M059J (cell line): Measurements from ENCODE around the gene PDGFB. TPM values are rescaled to one million over a fixed set of nuclear protein-coding genes. Genes with fewer than 3 reads are reported as not detected.

ENCODE experiments used
- DNase-seq: peaks from one replicate; pipeline ENCODE4 v3.0.0-alpha.2; 2012; ENCODE audit warnings: low read depth
- total RNA-seq: library from RNA; depleted of rRNA; stranded (reverse); fragments of >200 nt; shearing (Covaris generic); gene quantifications from 2 replicates; pipeline ENCODE4 v1.2.3, GENCODE V29; 2014; rRNA removed

Gene PDGFB
- total RNA-seq = 4.5 and 7.2 TPM in 2 replicates

DNA sequence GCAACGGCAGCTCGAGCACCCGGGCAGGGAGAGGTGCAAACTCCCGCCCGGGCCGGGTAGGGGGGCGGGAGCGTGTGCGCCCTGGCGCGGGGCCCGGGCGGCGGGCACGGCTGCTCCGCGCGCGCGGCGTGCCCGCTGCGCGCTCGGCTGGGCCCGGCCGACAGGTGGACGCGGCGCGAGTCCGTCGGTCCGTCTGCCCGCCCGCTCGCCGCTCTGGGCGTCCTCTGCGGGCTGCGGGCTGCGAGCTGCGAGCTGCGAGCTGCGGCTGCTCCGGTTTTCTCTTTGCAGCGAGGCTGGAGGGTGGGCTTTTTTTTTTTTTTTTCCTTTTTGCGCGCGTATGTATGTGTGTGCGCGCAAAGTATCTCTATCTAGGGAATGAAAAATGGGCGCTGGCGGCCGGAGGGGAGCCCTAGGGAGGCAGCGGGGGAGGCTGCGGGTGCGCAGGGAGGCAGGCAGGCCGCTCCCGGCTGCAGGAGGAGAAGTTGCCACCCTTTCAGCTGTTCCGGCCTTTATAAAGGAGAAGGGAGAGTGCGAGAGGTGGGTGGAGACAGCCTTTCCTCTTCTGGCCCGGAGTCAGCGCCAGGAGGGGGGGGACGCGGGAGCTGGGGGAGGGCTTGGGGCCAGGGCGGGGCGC is at the start of gene PDGFB:
Gene PDGFB, minus strand, starts transcription at position 487 of the 634 bp plus-strand sequence. CDS start 1,019 bp downstream, outside the sequence.
- peak; percentile 52 for DNase-seq

DNA sequence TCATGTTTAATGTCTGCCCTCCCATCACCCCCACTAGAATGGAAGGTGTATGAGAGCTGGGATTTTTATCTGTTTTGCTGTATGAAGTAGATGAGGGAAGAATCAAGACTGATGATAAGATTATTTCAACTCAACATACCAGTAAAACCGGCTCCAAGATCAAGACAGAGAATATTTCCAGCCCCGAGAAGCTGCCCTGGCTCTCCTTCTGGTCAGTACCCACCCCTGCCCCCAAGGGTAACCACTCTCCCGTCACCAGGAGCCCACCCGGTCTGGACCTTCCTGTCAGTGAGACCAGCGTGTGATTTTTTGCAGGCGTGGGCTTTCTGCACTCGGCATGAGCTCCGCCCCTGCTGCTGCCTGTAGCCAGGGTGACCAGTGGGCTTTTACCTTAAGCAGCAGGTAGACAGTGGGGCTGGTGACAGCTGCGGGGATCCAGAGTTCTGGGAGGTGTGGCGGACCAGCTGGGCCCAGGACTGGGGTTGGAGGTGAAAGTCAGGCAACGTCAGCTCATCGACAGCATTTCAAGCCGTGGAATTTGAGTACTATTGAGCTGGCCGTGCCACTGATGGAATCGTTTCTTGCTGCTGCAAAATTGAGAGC is 49.1 kb upstream of the PDGFB start:
- DNase-seq = no peak

DNA sequence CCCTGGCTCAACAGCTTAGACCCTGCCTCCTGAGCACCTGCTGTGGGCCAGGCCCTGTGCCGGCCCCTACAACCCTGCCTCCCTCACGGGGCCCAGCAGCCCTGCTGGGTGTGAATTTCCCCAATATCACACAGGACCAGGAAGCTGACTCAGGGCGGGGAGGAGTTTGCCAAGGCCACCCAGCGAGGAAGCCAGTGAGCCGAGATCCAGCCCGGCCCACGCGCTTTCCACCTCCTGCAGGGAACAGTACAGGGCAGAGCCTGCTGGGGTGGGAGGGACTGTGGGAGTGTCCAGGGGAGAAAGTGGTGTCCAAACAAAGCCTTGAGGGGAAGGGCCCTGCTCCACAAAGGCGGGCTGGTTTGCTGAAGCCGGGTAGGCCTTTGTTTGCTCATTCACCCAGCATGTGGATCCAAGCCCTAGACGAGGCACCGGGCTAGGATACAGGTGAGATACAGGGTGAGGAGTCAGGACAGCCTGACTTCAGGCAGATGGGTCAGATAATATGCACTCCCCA is 47.8 kb upstream of the PDGFB start:
- DNase-seq = peak; percentile 92

DNA sequence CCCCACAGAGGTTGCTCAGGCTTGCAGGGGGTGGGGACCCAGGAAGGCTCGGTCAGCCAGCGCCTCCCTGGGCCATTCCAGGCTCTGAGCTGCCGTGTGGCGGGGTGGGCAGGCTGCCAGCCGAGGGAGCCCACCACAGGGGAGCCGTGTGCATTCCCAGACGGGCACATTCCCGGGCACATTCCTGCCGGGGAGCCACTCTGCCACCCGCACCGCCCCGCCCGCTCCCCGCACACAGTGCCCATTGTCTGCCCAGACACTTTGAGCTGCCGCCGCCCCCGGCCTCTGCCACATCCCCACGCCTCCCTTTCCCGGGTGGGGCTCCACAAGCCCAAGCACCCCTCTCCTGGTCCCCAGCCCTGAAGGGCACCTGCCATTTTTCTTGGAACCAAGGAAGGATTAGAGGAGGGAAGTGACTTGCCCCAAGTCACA is 47.3 kb upstream of the PDGFB start:
- DNase-seq = peak; percentile 33

DNA sequence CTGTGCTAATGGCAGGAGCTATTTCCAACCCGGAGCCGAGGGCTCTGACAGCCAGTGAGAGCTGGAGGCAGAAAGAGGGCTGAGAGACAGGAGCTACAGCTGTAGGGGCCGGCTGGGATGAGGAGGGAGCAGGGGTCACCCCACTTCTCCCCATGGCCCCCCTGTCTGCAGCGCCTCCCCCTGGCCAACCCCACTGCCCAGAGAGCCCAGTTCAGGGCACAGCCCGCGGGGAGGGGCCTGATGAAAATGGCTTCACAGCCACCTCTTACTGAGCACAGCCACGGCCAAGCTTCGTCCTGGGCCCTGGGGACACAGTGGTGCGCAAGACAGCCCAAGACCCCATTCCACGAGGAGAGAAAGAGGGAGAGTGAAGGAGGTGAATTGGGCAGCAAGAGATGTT is 46.7 kb upstream of the PDGFB start:
- DNase-seq = no peak

DNA sequence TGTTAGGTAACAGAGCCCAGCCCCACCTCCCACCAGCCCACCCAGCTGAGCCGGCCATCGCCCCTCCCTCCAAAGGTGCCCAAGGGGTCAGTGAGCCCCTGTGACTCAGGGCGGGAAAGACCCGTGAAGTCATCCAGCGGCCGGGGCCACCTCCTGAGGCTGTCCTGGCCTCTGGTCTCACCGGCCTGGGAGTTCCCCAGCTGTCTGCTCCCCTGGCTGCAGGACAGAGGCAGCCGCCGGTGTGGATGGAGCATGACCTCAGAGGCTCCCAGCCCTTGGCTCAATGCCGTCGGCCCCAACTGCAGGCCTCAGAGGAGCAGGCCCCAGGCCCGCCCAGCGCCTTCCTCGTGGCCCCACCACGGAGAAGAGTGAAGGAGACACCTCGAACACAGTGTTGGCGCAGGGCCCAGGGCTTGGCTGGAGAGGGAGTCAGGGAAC is 46.0 kb upstream of the PDGFB start:
- DNase-seq = peak; percentile 84

DNA sequence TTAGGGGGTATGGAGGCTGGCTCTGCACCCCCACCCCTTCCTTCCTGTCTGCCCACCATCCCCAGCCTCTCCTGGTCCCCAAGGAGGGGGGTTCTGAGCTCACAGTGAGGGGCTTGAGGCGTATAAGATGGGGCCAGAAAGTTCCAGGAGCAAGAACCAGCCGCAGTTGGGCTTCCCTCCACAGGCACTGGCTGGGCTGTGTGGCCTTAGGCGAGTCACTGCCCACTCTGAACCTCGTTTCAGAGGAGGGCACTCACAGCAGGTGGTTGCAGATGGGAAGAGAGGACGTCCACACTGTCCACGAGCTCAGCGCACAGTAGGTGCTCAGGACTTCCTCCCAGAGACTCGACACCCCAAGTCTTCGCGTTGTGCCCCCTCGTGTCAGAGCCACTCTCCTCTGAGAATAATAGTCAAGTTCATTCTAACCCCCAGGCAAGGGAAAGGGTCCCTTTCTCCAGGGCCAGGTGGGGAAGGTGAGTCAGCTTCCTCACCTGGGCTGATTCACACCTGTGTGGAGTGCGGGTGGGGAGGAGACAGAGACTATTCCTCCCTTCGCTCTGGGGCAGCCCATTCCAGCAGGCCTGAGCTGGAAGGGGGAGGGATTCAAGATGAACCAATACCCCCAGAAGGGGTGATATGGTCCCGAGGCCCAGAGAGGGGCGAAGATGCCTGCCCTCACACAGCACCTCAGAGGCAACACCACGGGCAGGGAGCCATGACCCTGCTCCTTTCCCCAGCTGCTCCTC is 45.4 kb upstream of the PDGFB start:
- no peak for DNase-seq

DNA sequence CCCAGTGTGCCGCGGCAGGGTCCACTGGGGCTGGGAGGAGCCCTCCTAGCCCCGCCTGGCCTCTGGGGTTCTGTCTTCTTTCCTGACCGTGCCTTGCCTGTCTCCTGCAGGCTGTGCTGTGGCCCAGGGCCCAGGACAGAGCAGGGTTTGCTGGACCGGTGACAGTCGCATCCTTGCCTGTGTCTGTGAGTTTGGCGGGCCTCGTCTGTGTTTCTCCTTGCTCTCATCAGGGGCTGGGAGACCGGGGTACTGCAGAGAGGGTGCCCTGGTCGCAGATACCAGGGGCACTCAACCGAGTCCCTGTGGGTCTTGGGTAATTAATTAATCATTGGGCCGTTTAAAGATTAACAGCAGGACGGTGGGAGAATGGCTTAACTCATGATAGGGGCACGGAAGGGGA is 44.8 kb upstream of the PDGFB start:
- DNase-seq = no peak

DNA sequence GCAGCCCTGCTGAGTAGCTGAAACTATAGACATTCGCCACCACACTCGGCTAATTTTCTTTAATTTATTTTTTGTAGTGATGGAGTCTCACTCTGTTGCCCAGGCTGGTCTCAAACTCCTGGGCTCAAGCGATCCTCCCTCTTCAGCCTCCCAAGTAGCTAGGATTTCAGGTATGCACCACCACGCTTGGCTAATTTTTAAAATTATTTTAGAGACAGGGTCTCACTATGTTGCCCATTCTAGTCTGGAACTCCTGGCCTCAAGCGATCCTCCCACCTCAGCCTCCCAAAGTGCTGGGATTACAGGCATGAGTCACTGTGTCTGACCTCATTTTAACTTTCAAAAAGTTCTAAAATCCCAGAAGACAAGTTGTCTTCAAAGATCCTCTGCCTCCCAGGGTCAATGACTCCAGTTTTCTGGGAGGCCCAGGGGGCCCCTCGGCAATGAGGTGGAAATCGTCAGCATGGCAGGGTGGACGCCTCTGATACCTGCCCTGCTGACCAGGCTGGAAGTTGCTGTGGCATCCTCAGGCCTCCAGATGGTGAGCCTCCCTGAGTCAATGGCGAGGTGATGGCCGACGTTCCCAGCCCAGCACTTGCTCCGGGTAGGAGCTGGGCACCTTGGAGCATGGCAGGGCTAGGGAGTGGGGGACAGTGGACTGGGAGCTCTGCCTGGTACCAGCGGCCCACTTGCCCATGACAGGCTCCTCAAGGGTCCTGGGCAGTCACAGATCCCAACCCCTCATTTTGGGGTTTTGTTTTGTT is 43.5 kb upstream of the PDGFB start:
- no peak for DNase-seq

DNA sequence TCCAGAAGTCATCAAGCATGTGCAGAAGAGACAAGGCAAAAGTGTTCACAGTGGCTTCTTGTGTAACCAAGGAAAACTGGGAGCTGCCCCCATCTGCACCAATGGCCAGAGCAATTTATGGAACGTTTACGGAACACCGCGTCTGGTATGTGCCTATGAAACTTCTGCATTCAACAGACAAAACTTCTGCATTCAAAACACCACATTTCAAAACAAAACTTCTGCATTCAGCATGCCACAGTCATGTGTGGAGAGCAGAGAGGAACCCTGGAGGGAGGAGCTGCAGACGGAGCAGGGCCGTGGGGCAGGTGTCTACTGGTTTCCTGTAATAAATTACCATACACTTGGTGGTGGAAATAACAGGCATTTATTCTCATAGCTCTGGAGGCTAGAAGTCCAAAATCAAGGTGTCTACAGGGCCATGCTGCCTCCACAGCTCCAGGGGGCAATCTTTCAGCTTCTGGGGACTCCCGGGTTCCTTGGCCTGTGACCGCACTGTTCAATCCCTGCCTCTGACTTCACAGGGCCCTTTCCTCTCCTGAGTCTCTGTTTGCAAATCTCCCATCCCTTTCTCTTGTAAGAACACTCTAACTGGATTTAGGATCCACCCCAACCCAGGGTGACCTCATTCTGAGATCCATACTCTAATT is 42.4 kb upstream of the PDGFB start:
- DNase-seq = no peak

DNA sequence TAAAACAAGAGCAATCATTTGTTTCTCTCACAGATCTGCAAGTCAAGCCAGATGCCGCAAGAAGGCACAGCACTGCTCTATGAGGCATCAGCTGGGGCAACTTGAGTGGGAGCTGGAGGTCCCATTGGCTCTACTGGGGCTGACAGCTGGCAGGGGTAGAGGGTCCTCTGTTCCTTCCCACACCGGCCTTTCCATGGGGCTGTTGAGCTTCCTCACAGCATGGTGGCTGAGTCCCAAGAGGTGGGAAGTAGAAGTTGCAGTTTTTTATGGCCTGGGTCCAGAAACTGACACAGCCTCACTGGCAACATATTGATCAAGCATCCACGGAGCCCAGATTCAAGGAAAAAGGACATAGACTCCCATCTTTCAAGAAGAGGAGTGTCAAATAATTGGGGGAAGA is 40.2 kb upstream of the PDGFB start:
- DNase-seq = no peak

DNA sequence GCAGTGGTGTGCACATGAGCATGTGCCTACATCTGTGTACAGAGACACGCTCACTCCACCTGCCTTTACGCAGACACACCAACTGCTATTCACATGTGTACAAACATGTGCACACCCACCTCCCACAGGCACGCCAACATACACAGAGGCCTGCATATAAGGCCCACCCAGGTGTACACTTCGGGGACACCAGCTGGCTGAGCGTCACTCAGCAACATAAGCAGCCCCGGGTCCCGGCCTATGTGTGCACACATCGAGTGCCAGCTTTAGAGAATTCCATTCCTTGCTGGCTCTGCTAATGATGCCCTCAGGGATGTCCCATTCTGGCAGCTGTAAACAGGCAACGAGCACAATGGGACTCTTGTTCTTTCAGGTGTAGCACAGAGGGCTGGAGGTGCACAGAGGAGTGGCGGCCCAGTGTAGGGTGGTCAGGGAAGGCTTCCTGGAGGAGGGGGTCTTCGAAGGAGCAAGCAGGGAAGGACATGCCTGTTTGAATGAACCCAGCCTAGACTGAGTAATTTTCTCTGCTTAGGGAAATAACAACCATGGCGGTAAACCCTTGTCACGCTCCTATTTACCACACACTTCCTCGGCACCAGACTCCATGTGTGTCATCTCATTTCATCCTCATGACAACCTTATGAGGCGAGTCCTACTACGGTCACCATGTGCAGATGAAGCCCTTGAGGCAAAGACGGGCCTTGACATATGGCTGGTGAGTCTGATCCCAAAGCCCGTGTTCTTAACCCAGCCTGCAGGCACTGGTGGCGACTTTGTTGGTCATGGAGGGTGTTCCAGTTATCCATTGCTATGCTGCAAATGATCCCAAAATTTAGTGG is 39.6 kb upstream of the PDGFB start:
- DNase-seq = peak; percentile 72

DNA sequence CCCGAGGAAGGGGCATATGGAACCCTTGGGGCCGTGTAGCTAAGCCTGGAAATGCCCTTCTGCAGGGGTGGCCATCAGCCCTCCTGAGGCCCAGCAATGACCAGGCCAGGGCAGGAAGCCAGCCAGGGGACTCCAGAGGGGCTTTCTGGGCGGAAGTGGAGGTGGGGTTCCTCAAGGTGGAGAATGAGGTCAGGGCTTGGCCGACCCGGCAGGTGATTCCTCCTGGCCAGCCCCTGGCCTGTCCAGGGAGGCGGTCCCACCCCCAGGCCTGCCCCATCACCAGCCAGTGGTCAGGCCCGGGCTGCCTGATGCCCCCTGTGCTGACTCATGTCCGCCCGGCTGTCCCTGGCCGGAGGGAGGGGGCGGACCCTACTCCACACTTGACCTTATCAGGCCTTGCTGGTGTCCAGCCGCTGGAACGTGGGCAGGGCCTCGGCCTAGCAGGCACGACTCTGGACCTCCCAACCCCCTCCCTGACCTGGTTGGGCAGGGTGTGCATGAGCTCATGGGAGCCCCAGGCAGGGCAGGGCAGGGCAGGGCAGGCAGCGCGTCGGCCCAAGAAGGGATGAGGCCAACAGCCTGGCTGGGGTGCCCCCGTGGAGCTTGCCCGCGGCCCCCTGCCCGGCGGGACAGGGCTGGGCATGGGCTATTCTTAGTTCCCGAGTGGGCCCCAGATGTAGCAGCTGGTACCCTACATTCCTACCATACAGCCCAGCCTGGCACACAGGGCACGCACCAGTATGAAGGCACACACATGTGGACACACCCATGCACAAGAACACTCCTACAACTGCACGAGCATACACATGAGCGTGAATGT is 38.8 kb upstream of the PDGFB start:
- DNase-seq = peak; percentile 98

DNA sequence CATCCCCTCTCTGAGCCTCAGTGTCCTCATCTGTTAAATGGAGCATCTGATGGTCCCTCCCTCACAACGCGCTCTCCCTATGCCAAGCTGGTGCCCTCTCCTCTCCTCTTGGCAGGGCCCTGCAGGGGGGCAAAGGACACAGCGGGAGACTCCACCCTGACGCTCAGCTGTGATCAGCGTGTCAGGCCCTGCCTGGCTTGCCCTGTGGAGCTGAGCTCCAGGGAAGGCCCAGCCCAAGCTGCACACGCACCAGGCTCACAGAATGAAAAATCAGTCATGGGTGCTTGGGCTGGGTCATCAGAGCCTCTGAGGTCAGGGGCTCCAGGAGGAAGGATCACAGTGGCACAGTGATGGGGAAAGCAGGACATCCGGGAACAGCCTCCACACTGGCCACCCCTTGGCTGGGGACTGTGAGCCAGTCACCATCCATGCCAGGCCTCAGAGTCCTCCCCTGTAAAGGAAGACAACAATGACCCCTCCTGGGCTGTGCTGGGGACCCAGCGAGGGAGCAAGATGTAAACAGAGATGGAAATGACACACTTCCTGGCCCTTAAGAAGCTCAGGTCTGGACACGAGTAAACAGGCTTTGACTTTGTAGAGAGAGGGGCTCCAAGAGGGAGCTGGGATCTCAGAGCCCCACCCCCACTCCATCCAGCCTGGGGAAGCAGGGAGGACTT is 38.0 kb upstream of the PDGFB start:
- peak; percentile 82 for DNase-seq

DNA sequence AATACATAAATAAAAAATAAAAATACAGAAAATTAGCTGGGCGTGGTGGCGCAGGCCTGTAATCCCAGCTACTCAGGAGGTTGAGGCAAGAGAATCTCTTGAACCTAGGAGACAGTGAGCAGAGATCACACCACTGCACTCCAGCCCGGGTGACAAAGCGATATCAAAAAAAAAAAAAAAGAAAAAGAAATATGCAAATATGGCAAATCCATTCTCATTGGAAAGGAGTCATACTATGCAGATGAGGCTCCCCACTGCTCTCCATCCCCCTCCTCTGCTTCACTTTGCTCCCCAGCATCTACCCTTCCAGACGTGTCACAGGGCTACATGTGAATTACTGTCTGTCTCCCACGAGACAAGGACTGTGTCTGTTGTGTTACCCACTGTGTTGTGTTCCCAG is 36.3 kb upstream of the PDGFB start:
- no peak for DNase-seq

DNA sequence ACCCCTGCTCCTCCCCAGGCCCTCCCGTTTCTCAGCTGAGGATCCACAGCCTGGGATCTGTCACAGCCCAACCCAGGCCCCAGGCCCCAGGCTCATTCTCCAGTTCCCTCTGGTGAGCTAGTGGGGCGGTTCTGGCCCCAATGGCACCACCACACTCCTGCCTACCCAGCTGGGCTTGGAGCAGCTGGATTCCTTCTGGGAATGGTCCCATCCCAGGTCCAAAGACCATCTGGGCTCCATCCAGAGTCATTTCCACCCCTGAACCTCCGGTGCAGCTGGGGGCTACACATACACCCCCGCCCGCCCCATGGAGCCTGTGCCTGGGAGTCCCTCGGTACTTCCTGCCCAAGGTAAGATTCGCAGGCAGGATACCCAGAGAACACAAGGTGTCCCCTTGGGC is 35.5 kb upstream of the PDGFB start:
- no peak for DNase-seq

DNA sequence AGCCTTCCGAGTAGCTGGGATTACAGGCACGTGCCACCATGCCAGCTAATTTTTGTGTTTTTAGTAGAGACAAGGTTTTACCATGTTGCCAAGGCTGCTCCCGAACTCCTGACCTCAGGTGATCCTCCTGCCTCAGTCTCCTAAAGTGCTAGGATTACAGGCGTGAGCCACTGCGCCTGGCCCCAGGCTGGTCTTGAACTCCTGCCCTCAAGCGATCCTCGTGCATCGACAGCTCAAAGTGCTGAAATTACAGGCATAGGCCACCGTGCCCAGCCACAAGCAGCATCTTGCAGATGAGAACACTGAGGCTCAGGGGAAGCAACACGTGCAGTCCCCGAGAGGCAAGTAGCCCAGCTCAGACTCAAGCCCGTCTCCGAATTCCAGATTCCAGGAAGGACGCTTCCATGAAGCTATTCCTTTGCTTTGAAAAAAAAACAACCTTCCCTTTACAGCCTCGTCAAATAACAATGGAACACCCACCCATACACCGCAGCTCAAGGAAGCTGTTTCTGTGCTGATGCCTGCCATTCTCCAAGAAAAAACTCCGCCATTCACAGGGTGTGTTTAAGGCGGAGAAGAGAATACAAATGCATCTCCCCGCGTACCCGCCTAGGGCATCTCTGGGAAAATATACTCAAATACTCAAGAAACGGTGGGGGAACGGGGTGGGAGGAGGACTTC is 34.5 kb upstream of the PDGFB start:
- no peak for DNase-seq

DNA sequence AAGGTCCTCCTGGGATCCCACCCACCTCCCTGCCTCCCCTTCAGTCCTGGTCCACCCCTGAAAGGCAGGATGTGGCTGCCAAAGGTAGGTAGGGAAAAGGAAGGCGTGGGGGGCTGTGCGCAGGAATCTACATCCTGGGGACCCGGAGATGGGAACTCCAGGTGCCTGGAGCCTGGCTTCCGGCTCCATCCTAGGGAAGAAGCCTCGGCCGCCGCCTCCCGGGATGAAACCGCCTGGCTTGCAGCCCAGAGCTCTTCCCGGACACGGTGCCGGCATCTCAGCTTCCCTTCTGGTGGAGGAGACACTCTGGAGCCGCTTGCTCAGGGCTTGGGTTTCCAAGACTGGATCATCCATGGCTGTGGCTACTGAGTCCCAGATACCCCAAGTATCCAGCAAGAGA is 33.3 kb upstream of the PDGFB start:
- peak; percentile 74 for DNase-seq
